Fibroblast of lung (primary cell): ENCODE results near the gene PURB.

Source experiments
- EZH2 ChIP-seq: IDR thresholded peaks from 2 replicates; pipeline ENCODE4 v1.5.1; 2012; ENCODE audit warnings: low read length, control low read depth, mild to moderate bottlenecking; ENCODE audit errors: missing control alignments
- TF ChIP-seq, protein P1 (sequence below), 2 donors: IDR thresholded peaks in 1 of 2; conservative IDR thresholded peaks in 1 of 2; 1 replicate in 1 of 2; 2 replicates in 1 of 2; pipeline ENCODE4 v1.5.1; 2011 to 2012; ENCODE audit warnings: low read length in 2 of 2, control low read depth in 1 of 2, inconsistent platforms in 1 of 2, low read depth in 1 of 2, mild to moderate bottlenecking in 1 of 2

DNA sequence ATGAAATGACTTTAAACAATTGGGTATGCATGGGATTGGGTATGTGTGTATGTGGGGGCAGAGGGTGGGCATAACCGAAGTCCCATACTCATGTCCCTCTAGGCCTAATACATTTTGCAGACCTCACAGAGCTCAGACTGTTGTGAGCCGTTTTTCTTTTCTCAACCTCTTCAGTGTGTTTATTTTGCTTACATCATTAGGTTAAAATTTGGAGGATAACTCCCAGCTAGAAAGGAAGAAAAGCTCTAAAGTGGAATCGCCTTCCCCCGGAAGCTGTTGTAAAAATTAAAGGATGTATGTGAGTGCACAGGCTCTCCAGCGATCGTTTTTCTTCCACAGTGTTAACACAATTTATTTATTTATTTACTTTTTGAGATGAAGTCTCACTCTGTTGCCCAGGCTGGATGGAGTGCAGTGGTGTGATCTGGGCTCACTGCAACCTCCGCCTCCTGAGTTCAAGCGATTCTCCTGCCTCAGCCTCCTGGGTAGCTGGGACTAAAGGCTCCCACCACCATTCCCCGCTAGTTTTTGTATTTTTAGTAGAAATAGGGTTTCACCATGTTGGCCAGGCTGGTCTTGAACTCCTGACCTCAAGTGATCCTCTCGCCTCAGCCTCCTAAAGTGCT lies 36.0 kb downstream of the PURB start:
- TF ChIP-seq, protein P1, sequence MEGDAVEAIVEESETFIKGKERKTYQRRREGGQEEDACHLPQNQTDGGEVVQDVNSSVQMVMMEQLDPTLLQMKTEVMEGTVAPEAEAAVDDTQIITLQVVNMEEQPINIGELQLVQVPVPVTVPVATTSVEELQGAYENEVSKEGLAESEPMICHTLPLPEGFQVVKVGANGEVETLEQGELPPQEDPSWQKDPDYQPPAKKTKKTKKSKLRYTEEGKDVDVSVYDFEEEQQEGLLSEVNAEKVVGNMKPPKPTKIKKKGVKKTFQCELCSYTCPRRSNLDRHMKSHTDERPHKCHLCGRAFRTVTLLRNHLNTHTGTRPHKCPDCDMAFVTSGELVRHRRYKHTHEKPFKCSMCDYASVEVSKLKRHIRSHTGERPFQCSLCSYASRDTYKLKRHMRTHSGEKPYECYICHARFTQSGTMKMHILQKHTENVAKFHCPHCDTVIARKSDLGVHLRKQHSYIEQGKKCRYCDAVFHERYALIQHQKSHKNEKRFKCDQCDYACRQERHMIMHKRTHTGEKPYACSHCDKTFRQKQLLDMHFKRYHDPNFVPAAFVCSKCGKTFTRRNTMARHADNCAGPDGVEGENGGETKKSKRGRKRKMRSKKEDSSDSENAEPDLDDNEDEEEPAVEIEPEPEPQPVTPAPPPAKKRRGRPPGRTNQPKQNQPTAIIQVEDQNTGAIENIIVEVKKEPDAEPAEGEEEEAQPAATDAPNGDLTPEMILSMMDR (conservative IDR thresholded peaks at IDR 0.05 in 1 of 2, IDR thresholded peaks at IDR 0.05 in 1 of 2; ENCODE audit: low read depth in 1 of 2, low read length in 2 of 2), result no peak
- no peak for TF ChIP-seq EZH2
